ENCODE results near the gene RCC2.
"Not testable (repeated sequence)": the region's sequence is repeated elsewhere in the genome, so short reads cannot be mapped to it uniquely, and the experiment has no call there.

The RCC2 gene

GRCh38 chr1:17471393-17471792, 31.9 kb upstream of the RCC2 start:
- no peak overlapping the region for H3K4me3 ChIP-seq (ENCODE audit: low read length)
- no peak for TF ChIP-seq CTCF (IDR thresholded peaks at IDR 0.05; ENCODE audit: insufficient read depth, low read depth, low read length, missing control alignments)
- DNase-seq (ENCODE audit: low read depth), result no peak

- H3K4me3 ChIP-seq (ENCODE audit: low read length), result no peak overlapping the region
These were observed 30.7 kb upstream of the RCC2 start for GRCh38 chr1:17470021-17470799.

GRCh38 chr1:17468357-17469265, 29.1 kb upstream of the RCC2 start:
- H3K4me3 ChIP-seq (ENCODE audit: low read length); DNase-seq (ENCODE audit: low read depth): not testable (repeated sequence)

More at GRCh38 chr1:17470021-17470799, 30.7 kb upstream of the RCC2 start:
- no peak for DNase-seq (ENCODE audit: low read depth)
- no peak for TF ChIP-seq CTCF (IDR thresholded peaks at IDR 0.05; ENCODE audit: insufficient read depth, low read depth, low read length, missing control alignments)

- TF ChIP-seq CTCF (IDR thresholded peaks at IDR 0.05; ENCODE audit: insufficient read depth, low read depth, low read length, missing control alignments), result no peak
- DNase-seq (ENCODE audit: low read depth), result no peak
- H3K4me3 ChIP-seq (ENCODE audit: low read length), result no peak overlapping the region
These were observed 26.9 kb upstream of the RCC2 start for GRCh38 chr1:17466359-17466758.

- DNase-seq (ENCODE audit: low read depth), result peak; percentile 77
These were observed 25.8 kb upstream of the RCC2 start for GRCh38 chr1:17465228-17465627.

GRCh38 chr1:17463991-17464390, 24.5 kb upstream of the RCC2 start:
- TF ChIP-seq CTCF (IDR thresholded peaks at IDR 0.05; ENCODE audit: insufficient read depth, low read depth, low read length, missing control alignments), result no peak
- no peak overlapping the region for H3K4me3 ChIP-seq (ENCODE audit: low read length)
- no peak for DNase-seq (ENCODE audit: low read depth)

More at GRCh38 chr1:17465228-17465627, 25.8 kb upstream of the RCC2 start:
- no peak for TF ChIP-seq CTCF (IDR thresholded peaks at IDR 0.05; ENCODE audit: insufficient read depth, low read depth, low read length, missing control alignments)
- no peak overlapping the region for H3K4me3 ChIP-seq (ENCODE audit: low read length)

GRCh38 chr1:17462669-17463068, 23.2 kb upstream of the RCC2 start:
- no peak for DNase-seq (ENCODE audit: low read depth)
- TF ChIP-seq CTCF (IDR thresholded peaks at IDR 0.05; ENCODE audit: insufficient read depth, low read depth, low read length, missing control alignments), result no peak
- no peak overlapping the region for H3K4me3 ChIP-seq (ENCODE audit: low read length)

Data from epithelial cell of esophagus (primary cell).